Amniotic stem cell (primary cell): ENCODE results near the gene NINJ2.
"Not testable (repeated sequence)": the region's sequence is repeated elsewhere in the genome, so short reads cannot be mapped to it uniquely, and the experiment has no call there.

Experiments used
- DNase-seq: peaks from one replicate; lab custom pipeline; 2025; lab: John Stamatoyannopoulos, UW

NINJ2 gene

DNA sequence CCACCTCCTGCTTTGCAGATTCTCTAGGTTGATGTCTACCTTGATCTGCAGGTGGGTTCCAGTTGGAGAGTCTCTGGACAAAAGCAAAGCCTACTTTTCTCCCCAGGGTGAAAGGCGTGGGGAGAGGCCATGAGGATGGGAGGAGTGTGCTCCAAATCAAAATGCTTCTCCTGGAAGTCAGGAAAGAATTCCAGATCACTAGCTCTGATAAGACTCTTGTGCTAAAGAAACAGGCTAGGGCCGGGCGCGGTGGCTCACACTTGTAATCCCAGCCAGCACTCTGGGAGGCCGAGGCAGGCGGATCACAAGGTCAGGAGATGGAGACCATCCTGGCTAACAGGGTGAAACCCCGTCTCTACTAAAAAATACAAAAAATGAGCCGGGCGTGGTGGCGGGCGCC is 21.9 kb downstream of the NINJ2 start:
- DNase-seq, result not testable (repeated sequence)

DNA sequence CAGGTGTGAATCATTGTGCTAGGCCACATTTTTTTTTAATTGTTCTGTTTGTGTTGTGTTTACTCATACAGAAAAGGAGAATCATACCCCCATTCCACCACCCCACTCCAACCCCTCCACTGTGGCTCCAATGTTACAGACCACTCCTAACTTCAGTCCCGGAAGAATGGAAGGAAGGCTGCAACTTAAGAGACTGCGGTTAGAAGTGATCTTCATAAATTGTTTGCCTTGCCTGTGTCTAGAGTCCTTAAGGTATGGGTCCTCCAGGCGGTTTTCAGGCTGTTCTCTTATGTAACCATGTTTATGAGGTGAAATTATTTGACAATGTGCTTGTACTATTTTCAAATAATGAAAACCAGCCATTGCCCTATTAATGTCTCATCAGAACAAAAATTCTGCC is 22.5 kb downstream of the NINJ2 start:
- DNase-seq, result no peak

DNA sequence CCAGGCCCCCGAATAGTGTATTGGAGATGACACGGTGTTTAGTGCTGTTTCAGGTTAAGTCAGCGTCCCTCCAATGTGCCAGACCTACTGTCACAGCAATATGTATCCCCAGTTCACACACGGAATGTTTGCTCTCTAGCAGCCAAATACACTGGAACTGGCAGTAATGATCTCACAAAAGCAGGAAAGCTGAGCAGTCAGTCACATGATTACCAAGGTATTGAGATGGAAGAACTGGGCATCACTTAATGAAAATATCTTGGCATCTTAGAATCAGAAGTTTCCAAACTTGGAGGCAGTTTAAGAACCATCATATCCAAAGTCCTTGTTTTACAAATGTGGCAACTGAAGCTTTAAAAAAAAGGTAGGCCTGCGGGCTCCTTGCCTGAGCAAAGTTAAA is 23.3 kb downstream of the NINJ2 start:
- DNase-seq, result no peak

DNA sequence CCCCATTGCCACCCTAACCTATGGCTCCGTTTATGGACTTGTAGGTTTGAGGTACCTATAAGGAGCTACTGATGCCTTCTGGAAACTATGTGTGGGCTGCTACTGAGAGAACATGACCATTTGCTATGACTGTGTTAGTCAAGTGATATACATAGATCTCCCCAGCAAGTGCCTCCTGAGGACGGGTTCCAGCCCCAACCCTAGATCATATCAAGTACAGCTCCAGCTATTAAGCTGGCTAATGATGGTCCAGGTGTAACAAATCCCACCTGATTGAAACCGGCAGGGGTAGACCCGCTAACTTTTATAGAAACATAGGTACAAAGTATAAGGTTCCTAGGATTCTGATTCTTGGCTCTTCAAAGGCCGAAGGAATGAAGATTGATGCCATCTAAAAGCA is 23.7 kb downstream of the NINJ2 start:
- no peak for DNase-seq

DNA sequence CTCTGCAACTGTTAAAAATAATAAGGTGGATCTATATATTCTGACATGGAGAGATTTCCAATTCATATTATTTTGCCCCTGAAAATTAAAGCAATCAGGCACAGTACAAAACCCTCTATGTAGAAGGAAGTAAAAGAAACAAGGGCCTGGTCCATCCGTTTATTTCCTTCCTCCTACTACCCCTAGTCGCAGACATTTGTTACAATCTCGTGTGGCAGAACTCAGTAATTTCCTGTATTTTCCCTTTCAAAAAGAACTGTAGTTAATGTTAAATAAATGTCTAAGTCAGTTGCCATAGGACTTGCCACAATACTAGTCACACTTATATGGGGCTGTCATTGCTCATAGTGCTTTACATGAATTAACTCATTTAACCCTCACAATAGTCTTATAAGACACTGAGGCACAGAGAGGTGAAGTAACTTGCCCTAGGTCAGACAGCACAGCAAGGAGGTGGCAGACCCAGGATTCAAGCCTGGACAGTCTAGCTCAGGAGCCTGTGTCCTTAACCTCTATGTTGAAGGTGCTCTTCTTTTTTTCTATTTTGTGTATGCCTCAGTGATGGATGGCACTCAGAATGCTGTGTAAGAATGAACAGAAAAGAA is 24.2 kb downstream of the NINJ2 start:
- no peak for DNase-seq

DNA sequence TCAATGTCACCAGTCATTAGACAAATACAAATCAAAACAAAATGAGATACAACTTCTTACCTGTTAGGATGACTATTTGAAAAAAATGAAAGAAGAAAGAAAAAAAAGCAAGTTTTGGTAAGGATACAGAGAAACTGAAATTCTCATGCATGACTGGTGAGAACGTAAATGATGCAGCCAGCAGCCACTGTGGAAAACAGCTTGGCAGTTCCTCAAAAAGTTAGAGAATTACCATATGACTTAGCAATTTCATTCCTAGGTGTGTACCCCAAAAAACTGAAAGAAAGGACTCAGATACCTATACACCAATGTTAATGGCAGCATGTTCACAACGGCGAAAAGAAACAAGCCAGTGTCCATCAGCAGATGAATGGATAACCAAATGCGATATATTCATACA is 26.6 kb downstream of the NINJ2 start:
- DNase-seq, result no peak

DNA sequence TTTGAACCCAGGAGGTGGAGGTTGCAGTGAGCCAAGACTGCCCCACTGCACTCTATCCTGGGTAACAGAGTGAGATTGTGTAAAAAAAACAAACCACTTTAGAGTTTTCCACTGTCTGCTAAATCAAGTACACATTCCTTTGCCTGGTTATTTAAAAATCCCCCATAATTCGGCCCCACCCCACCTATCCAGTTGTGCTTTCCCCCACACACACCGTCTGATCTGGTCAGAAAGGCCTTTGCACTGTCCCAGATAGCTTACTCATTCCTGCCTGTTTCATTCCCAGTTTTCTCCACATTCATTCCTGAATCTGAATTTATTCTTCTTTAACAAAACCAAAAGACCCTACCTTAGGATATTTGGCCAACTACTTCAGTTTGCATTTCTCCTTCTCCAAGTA is 29.5 kb downstream of the NINJ2 start:
- DNase-seq, result no peak

DNA sequence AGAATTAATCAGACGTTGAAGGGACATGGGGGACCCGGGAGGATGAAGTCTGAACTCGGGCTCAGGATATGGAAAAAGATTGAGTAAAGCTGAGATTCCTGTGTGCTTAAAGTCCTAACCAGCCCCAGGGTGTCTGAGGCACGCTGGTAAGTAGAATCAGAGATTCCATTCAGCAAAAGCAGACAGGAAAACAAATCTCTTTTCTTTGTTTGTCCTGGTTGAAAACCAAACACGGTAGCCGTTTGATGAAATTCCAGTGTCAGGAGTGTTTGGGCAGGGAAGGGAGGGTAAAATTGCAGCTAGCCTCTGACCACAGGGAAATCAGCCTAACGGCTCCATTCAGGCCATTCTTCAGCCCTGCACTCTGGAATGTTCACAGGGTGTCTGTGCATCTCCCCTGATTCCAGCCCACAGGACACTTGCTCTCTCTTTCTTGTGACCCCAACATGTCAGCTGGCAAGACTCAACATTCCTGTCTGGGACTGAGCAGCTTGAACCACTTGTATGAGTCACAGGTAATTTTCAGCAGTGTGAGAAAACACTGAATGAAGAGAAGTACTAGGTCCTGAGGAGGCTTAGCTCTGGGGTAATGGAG is 31.0 kb downstream of the NINJ2 start:
- DNase-seq, result peak; percentile 63

DNA sequence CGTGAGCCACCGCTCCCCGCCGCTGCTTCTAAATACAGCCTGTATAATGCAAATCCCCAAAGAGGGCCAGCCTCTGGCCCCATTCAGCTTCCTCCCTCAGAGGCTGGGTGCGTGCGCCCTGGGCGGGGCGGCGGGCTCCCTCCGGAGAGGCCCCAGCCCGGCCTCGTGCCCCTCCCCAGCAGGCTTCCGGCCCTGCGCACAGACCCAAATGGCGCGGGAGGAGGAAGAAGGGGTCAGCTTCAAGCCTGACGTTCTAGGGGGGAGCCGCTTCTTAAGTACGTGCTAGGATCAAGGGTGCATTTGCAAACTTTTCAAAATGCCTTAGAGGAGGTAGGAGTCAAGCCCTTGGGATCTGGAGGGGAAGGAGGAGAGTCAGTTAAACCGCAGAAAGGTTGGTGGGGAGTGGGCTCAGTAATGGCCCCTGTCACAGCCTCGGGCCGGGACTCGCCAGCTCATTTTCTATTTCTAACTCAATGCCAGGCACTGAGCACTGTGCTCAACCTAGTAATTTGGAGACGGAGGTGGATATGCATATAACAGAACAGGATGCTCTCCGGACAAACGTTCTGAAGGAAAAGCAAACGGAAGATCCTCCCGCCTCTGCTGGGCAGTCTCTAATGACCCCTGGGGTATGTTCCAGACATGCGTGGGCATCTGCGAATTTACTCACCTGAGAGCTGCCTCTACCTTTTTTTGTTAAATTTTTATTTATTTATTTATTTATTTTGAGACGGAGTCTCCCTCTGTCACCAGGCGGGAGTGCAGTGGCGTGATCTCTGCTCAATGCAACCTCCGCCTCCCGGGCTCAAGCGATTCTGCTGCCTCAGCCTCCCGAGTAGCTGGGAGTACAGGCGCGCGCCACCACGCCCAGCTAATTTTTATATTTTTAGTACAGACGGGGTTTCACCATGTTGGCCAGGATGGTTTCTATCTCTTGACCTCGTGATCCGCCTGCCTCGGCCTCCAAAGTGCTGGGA is 32.3 kb downstream of the NINJ2 start:
- DNase-seq, result no peak

DNA sequence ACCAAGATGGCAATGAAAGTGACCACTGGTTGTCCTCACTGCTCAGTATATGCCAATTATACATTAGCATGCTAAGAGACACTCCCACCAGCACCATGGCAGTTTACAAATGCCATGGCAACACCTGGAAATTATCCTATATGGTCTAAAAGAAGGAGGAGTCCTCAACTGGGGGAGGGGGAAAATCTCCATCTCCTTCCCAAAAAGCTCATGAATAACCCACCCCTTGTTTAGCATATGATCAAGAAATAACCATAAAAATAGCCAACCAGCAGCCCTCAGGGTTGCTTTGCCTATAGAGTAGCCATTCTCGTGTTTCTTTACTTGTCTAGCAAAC is 34.5 kb downstream of the NINJ2 start:
- DNase-seq, result not testable (repeated sequence)

DNA sequence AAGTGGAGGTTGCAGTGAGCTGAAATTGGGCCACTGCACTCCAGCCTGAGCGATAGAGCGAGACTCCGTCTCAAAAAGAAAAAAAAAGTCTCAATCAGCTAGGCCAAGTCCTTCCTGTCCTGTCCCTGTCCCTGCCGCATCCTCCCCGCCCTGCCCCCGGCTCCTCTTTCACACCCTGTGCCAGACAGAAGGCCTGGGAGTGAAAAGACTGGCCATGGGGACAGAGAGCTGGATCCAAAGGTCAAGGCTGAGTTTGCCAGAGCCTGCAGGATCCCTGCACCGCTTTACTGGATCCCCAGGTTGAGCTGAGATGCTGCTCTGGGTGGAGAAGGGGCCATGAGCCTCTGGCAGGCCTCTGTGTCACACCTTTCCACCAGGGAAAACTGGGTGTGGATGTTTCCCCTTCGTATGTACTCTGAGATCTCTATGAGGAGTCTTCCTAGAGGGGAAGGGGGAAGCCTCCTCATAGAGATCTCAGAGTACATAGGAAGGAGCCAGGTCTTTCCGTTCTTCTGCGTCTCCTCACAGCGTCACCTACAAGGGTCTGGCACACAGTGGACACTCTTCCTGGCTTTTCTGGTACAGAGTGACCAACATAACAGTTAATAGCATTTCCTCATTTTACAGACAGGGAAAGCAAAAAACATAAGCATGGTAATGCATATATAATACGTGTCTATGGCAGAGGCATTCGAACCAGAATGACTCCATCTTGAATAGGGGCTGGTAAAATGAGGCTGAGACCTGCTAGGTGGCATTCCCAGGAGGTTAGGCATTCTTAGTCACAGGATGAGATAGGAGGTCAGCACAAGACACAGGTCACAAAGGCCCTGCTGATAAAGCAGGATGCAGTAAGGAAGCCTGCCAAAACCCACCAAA is 35.1 kb downstream of the NINJ2 start:
- no peak for DNase-seq

DNA sequence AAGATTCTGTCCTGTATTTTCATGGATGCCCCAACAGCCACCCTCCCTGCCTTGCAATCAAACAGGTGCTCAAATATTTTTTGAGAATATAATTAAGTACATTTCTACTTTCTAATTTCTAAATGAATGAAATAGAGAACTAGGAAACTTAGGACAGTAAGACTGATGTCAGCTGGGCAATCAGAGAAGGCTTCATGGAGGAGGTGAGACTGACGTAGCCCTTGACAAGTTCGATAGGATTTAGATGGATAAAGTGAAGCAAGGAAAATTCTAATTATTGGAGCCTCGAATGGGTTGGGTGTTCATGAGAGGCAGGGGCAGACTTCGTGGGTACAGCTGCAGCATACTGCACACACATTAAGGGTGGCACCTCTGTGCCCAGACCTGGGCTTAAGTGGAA is 36.0 kb downstream of the NINJ2 start:
- no peak for DNase-seq

DNA sequence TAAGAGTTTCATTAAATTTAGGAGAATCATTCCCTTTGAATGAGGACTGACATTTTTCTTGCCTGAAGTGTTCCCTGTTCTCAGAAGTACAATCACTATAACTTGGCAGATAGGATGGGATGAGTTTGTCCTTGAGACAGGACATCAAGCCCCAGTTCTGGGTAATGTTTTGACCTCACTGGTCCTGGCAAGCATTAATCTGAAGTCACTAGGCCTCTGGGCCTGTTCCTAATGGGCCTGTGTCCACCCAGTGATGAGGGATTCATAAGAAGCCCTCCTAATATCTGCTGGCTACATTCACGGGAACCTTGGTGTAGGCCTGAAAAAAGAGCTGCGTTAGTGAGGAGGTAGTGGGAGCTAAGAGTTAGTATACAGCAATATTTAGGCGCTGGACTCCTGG is 37.2 kb downstream of the NINJ2 start:
- no peak for DNase-seq

DNA sequence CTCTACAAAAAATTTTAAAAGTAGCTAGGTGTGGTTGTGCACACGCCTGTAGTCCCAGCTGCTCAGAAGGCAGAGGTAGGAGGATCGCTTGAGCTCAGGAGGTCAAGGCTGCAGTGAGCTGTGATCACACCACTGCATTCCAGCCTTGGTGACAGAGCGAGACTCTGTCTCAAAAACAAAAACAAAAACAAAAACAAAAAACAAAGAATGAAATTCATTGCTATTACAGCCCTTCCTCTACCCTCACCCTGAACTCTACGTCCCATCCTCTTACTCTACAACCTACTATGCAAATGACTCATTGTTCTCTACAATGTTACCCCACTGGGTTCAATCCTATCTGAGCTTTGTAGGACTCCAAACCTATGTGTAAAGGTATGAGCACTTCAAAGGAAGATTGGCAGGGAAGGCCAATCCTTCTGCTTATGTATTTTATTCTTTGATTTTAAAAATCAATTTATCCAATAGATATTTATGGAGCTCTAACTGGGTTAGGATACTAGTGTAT is 39.3 kb downstream of the NINJ2 start:
- DNase-seq, result no peak

DNA sequence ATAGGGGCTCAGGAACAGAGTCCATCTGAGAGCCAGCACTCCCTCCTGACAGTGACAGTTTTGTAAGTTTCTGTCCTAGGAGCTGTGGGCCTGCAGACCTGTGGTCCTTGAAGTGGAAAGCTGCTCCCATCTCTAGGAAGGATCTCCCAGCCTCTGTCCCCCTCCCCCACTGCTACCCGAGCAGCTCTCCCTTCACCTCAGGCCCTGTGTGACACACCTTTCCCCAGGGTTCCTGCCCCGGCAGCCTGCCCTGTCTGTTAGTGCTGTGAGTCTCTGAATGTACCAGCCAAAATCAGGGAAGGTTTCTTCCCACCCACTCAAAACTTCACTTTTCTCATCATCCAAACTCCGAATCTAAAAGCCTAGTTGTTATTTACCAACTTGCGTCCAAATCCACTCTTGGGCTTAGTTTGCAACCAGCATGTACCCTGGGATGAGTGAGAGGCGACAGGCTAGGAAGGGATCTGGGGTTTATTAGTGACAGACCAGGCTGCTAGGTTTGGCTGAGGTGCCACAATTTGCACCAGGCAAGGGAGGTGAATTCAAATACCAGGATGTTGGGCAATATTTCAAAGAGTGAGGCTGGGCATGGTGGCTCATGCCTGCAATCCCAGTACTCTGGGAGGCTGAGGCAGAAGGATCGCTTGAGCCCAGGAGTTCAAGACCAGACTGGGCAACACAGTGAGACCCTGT is 39.9 kb downstream of the NINJ2 start:
- no peak for DNase-seq

DNA sequence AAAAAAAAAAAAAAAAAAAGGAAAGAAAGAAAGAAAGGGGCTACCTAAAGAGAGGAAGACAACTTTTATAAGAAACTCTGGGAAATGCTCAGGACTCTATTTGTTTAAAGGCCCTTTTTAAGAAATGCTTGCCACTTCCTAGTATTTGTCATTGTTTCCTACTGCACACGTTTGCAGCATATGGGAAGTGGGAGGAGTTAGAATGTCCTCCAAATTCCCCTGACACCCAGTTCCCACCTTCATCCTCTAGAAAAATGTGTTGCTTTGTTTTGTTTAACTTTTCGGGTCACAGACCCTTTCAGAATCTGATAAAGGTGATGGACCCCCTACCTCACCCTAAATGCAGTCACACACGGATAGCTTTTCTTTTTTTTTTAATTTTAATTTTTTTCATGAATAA is 40.8 kb downstream of the NINJ2 start:
- no peak for DNase-seq

DNA sequence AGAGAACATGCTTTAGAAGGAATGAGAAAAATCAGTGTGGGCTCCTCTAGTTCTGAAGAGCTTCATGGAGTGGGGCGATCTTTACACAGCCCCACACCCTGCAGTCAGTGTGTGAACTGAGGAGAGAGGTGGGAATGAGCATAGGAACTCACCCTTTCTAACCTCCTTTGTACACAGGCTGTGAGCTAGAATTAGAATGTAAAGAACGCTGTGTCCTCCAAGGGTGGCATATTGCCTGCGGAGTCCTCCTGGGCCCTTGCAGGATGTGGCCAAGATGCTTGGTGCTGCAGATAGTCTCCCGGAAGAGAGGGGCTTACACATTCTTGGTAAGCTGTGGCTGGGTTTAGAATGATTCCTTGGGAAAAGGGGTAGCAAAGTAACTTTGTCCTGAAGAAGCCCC is 43.9 kb downstream of the NINJ2 start:
- no peak for DNase-seq

DNA sequence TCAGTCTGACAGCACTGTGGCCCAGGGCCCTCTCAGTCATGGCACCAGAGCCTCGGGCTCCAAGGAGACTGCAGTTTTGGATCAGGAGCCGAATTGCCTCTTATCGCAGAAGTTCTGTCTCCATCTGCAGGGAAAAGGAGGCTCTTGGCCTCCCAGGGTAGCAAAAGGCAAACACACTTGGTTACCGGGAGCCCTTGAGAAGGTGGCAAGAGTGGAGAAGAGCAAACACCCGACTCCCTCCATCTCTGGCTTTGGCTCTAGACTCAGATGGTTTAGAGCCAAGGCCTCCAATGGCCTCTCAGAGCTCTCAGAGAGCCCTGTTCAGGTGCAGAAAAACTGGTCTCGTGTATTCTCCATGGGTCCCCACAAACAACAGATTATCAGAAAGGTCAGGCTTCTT is 44.6 kb downstream of the NINJ2 start:
- DNase-seq, result no peak

DNA sequence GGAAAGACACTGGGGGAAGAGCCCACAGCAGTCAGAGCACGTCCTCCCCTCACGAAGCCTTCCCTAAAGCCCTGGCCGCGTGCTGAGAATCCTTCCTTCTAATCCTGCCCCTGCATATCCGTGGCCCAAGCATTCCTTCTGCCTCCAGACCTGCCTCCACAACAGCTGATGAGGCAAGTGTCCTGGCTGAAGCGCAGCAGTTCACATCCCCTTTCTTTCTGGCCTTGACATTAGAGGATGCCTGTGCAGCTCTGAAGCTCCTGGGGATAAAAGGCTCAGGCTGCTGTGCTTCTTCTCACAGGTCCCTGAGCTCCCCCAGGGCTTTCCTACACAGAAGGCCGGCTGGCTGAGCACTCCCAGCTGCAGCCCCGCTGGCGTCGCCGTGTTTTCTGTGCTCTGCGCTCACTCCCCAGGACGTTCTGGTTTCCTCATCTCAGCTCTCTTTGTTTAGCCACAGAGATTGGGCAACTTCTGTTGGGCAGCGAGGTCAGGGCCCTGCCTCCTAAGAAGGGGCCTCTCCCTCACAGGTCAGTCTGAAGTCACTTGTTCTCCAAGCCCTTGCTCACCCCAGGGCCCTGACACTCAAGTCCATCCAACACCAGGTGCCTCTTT is 45.8 kb downstream of the NINJ2 start:
- no peak for DNase-seq

DNA sequence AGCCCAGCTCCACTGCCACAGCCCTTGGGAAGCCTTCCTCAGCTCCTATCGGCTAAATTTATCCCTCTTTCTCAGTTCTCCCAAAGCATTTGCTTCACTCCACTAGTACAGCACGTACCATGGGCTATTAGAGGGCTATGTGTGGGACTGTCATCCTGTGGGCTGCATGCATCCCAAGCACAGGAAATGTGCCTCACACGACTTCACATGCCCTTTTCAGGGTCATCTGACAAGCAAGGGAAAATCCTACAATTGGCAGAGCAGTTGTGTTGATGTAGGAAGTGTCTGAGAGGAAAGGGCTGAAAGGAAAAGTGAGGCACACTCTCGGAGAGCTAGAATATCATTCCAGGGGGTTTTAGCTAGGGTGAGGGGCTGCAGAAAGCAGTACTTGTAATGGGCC is 47.6 kb downstream of the NINJ2 start:
- no peak for DNase-seq

DNA sequence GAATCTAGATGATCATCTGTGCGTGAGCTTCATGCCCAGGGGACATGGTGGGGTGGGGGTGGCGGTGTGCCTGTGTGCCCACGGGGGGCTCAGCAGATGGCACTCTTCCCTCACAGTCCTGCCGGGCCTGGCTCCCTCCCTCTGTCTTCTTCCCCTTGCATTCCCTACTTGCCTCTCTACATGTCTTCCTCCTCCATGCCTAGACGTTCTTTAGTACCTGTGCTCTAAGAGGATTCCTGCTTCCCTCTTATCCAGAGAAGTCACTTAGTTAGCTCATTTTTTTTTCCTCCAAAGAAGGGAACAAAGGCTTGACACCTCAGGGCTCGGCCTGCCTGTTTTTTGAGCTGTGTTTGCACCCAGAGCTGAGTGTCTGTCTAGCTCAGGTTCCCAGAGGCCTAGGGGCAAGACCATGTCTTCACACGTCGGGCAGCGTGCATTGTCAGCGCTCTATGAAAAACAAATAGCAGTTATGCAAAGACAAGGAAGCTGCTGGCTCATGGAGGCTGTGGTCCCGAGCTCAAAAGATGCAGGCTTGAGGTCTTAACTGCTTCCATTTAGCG is 48.8 kb downstream of the NINJ2 start:
- no peak for DNase-seq
